HG03469 (cell line): ENCODE data around the gene EYA2.
"Not testable (repeated sequence)": the region's sequence is repeated elsewhere in the genome, so short reads cannot be mapped to it uniquely, and the experiment has no call there.

Experiments
- ATAC-seq: cut with Tn5 transposase; IDR thresholded peaks from one replicate; pipeline ENCODE4 v1.9.1; 2021; ENCODE audit warnings: mild to moderate bottlenecking, moderate library complexity, moderate number of reproducible peaks; ENCODE audit not compliant: unreplicated experiment

Gene EYA2

GRCh38 chr20:46929902-46930301 lies 35.3 kb downstream of the EYA2 start:
- ATAC-seq = no peak

- ATAC-seq = no peak
These were observed 36.1 kb downstream of the EYA2 start for GRCh38 chr20:46930640-46931339.

- no peak for ATAC-seq
These were observed 37.1 kb downstream of the EYA2 start for GRCh38 chr20:46931699-46932098.

- ATAC-seq = not testable (repeated sequence)
These were observed 37.8 kb downstream of the EYA2 start for GRCh38 chr20:46932439-46932838.

GRCh38 chr20:46933150-46933549 lies 38.5 kb downstream of the EYA2 start:
- ATAC-seq = no peak

- no peak for ATAC-seq
These were observed 40.2 kb downstream of the EYA2 start for GRCh38 chr20:46934746-46935287.

GRCh38 chr20:46935394-46936017 lies 40.9 kb downstream of the EYA2 start:
- ATAC-seq = no peak

GRCh38 chr20:46936415-46937156 lies 41.9 kb downstream of the EYA2 start:
- ATAC-seq = no peak

GRCh38 chr20:46937157-46937523 lies 42.5 kb downstream of the EYA2 start:
- ATAC-seq = no peak

- no peak for ATAC-seq
These were observed 43.0 kb downstream of the EYA2 start for GRCh38 chr20:46937533-46938226.

GRCh38 chr20:46938434-46938833 lies 43.8 kb downstream of the EYA2 start:
- no peak for ATAC-seq

GRCh38 chr20:46939031-46939965 lies 44.7 kb downstream of the EYA2 start:
- no peak for ATAC-seq

- no peak for ATAC-seq
These were observed 46.0 kb downstream of the EYA2 start for GRCh38 chr20:46940616-46941015.

GRCh38 chr20:46941404-46941803 lies 46.8 kb downstream of the EYA2 start:
- no peak for ATAC-seq

- no peak for ATAC-seq
These were observed 49.4 kb downstream of the EYA2 start for GRCh38 chr20:46943861-46944591.

GRCh38 chr20:46945465-46945864 lies 50.8 kb downstream of the EYA2 start:
- ATAC-seq = no peak

- no peak for ATAC-seq
These were observed 51.6 kb downstream of the EYA2 start for GRCh38 chr20:46946181-46946624.

GRCh38 chr20:46946796-46947195 lies 52.2 kb downstream of the EYA2 start:
- ATAC-seq = no peak

- ATAC-seq = no peak
These were observed 53.4 kb downstream of the EYA2 start for GRCh38 chr20:46948081-46948480.
